Left renal pelvis (tissue), 4 donors: ENCODE results near the gene NOC2L. TPM values are rescaled to one million over a fixed set of nuclear protein-coding genes. Genes with fewer than 3 reads are reported as not detected.
"Not testable (repeated sequence)": the region's sequence is repeated elsewhere in the genome, so short reads cannot be mapped to it uniquely, and the experiment has no call there.

ENCODE experiments used
- DNase-seq, 4 donors: peaks; one replicate each; pipeline ENCODE4 v3.0.0-alpha.2; 2013; ENCODE audit warnings: low read depth in 4 of 4, low spot score in 3 of 4
- polyA plus RNA-seq, 4 donors: library from polyadenylated mRNA; unstranded; fragments of 120-200 nt; gene quantifications; one replicate each; pipeline ENCODE4 v1.2.1, GENCODE V29; 2013; ENCODE audit not compliant: insufficient read length in 4 of 4

Gene NOC2L
- polyA plus RNA-seq, 4 donors = 37.7 to 67.3 (median 56.9) TPM

DNA sequence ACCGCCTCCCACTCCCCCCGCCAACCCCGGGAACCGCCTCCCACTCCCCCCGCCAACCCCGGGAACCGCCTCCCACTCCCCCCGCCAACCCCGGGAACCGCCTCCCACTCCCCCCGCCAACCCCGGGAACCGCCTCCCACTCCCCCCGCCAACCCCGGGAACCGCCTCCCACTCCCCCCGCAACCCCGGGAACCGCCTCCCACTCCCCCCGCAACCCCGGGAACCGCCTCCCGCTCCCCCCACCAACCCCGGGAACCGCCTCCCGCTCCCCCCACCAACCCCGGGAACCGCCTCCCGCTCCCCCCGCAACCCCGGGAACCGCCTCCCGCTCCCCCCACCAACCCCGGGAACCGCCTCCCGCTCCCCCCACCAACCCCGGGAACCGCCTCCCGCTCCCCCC lies 17.7 kb upstream of the NOC2L start:
- DNase-seq = not testable (repeated sequence)

DNA sequence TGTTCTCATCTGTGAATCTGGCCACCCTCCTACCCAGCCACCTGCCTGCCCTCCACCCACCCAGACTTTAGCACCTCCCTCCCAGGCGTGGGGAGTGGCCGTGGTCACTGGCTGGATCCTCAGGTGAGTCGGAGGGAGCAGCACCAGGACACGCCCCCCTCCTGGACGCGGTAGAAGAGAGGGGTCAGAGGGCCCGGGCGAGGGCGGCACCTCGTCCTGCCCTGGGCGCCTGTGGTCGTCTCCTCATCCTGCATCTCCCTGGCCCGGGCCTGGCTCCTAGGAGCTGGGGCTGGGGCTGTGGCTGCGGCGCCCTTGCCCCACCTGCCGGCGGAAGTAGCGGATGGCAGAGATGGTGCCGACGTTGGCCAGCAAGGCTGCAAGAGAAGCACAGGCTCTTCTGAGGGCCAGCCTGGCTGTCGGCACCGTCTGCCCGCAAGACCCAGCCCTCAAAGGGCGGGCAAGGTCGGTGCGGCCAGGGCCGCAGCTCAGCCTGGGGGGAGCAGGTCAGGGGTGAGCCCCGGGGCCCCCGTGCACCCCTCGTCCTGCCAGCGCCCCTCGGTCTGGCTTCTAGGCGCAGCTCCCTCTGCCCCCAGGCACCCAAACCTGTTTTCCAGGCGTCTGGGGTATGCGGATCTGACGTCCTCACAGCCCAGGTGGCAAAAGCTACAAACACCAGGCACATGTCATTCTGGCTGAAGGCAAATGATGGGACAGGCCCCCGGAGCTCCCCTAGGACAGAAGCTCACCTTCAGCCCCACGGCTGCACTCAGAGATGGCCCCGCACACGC lies 17.0 kb upstream of the NOC2L start:
- peak in 1 of 4 donors; percentile 42 for DNase-seq

DNA sequence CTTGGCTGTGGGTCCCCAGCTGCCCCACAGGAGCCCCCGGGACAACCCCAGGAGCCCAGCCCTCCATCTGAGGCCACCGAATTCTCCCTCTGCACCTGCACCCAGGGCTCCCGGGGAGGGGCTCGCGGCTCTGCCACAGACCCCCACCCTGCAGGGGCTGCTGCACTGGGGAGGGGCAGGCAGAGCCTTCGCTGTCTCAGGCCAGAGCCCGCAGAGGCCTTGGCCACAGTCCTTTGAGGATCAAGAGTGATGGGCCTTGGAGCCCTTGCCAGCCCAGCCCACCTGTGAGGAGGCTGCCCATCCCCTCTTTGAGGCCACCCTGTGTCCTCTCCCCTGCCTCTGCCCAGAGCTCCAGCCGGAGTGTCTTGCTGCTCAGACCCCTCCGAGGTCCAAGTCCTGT lies 16.3 kb upstream of the NOC2L start:
- DNase-seq = no peak

DNA sequence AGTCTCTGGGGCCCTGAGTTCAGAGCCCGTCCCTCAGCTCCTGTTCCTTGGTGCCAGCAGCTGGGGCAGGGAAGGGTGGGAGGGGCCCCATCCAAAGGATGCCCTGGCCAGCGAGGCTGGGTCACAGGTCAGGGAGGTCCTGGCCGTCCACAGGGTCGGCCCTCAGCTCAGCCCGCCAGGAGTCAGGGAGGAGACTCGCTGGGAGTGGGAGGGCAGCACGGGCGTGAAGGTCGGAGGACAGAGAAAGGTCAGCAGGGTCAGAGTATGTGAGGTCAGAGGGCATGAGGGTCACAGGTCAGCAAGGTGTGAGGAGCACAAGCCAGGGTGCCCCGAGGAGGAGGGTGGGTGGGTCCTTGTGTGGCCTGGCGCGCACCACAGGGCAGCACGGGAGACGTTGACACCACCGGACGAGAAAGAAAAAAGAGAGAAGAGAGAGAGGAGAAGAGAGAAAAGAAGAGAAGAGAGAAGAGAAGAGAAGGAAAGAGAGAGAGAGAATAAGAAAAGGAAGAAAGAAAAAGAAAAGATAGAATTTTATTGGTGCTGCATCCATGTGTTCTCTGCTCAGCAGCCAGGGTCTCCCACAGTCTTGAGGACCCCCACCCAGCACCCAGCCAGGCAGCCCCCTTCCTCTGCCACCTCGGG lies 15.8 kb upstream of the NOC2L start:
- no peak for DNase-seq

DNA sequence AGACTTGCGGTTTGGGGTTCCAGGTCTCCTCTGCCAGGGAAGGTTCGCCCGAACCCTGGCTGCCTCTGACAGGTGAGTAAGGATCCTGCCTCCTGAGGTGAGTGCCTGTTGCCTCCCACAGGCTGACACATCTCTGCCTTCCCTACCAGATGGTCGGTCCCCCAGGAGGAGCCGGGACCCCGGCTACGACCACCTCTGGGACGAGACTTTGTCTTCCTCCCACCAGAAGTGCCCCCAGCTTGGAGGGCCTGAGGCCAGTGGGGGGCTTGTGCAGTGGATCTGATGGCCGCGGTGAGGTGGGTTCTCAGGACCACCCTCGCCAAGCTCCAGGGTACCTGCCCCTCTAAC lies 15.2 kb upstream of the NOC2L start:
- no peak for DNase-seq

DNA sequence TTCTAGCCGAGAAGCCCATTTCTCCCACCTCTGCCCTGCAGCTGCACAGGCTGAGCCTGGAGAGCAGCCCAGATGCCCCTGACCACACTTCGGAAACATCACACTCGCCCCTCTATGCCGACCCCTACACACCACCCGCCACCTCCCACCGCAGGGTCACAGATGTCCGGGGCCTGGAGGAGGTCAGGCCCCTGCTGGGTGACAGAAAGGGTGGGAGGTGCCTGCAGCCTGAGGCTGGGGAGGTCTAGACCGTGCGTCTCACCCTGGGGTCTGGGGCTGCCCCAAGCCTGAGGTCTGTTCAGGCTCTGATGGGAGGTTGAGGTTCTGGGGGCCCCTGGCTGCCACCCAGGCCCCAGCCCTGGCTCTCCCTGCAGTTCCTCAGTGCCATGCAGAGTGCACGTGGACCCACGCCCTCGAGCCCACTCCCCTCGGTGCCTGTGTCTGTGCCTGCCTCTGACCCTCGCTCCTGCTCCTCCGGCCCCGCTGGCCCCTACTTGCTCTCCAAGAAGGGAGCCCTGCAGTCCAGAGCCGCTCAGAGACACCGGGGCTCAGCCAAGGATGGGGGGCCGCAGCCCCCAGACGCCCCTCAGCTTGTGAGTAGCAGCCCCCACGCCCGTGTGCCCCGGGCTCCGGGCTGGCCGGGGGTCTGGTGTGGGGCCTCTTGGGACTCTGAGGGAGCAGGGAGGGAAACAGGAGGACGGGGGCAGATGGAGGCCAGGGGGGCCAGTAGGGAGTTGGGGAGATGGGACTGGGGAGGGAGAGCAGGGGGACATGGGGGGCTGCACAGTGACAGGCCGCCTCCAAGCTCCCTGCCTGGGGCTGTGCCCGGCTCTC lies 14.6 kb upstream of the NOC2L start:
- DNase-seq = no peak

DNA sequence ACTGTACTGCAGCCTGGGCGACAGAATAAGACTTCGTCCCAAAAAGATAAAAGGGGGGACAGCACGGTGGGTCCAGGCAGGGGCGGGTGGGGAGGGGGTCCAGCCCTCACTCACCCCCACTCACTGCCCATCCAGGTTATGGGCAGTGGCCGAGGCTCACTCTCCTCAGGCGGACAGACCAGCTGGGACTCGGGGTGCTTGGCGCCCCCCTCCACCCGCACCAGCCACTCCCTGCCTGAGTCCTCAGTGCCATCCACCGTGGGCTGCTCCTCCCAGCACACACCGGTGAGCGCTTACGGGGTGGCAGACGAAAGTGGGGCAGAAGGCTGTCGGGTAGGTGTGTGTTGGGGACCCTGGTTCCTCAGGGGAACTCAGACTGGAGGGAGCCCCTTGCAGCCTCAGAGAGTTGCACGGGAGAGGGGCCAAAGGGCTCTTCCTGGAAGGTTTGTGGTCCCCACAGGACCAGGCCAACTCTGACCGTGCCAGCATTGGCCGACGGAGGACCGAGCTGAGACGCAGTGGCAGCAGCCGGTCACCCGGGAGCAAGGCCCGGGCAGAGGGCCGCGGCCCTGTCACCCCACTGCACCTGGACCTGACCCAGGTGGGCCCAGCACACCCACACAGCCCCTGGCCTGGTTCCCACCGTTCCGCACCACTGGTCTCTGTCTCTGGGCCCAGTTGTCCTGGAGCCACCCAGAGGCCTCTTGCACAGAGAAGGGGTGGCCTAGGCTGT lies 13.8 kb upstream of the NOC2L start:
- DNase-seq = no peak

DNA sequence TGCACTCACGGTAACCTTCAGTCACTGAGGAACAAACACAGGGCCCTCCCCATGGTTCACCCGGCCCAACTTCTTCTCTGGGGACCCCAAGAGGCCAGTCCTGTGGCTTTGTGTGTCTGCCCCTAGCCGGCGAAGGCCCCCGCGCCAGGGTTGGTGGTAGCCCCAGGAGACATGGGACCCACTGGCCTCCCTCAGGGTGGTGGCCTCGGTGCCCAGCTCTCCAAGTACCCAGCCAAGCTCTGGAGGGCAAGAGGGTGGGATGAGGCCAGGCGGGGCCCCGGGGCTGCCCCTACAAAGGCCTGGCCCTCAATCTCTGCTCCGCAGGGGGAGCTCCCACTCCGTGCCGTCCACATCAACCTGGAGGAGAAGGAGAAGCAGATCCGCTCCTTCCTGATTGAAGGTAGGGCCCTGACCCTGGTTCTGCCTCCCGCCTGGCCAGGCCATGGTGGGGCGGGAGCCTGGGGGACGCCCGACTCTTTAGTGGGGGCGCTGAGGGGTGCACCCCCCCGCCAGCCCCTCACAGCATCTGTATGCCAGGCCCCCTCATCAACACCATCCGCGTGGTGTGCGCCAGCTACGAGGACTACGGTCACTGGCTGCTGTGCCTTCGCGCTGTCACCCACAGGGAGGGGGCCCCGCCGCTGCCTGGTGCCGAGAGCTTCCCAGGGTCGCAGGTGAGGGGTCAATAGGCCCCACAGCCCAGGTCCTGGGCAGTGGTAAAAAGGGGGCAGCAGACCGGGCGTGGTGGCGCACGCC lies 12.9 kb upstream of the NOC2L start:
- no peak for DNase-seq

DNA sequence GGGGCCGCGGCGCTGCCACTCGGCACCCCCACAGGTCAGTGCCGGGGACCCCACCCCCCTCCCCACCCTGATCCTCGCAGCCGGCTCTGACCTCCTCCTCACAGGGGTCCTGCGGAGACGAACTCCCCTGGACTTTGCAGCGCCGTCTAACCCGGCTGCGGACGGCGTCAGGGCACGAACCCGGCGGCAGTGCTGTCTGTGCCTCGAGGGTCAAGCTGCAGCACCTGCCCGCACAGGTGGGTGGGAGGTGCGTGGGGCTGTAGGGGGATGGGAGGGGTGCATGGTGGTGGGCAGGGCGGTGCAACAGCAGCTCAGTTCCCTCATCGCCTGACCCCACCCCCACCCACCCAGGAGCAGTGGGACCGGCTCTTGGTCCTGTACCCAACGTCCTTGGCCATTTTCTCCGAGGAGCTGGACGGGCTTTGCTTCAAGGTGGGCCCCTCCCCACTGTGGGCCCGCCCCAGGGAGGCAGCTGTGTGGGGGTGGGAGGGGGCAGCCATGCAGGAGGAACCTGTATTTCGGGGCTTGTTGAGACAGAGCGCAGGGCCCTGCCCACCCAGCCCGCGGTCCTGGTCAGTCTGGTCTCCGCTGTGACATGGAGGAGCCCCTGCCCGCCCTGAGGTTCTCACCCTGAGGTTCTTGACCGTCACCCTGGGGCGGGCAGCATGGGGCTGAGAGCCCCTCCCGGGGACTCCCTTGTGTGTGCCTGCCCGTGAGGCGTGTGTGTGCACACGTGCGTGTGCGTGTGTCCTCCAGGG lies 12.1 kb upstream of the NOC2L start:
- DNase-seq = no peak

DNA sequence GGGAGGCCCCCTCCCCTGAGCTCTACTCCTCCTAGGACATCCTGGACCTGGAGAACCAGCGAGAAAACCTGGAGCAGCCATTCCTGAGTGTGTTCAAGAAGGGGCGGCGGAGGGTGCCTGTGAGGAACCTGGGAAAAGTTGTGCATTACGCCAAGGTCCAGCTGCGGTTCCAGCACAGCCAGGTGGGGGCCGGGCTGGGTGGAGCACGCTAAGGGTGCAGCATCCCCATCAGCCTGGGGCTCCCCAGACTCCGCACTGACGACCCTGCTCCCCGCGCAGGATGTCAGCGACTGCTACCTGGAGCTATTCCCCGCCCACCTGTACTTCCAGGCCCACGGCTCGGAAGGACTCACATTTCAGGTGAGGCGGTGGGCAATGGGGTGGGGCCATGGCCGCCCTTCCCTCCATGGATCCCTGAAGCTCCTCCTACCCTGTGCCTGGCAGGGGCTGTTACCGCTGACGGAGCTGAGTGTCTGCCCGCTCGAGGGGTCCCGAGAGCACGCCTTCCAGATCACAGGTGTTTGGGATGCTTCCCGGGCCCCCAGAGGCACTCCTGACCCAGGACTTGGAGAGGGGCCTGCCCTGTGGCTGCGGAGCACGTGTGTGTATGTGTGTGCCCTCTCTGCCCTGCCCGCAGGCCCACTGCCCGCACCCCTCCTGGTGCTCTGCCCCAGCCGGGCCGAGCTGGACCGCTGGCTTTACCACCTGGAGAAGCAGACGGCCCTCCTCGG lies 11.4 kb upstream of the NOC2L start:
- no peak for DNase-seq

DNA sequence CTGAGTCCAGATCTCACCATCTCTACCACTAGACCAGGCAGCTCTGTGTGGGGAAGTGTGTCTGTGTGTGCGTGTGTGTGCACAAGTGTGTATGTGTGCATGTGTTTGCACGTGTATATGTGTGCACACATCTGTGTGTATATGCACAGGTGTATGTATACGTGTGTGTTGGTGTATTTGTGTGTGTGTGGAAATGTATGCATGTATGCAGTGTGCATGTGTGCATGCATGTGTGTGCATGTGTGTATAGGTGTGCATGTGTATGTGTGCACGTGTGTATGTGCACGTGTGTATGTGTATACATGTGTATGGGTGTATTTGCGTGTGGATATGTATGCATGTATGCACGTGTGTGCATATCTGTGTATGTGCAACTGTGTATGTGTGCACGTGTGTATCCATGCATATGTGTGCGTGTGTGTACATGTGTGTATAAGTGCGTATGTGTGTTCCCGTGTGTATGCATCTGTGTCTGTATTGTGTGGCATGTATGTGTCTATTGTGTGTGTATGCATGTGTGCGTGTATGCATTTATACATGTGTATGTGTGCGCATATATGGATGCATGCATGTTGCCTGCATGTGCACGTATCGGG lies 10.3 kb upstream of the NOC2L start:
- DNase-seq = no peak

DNA sequence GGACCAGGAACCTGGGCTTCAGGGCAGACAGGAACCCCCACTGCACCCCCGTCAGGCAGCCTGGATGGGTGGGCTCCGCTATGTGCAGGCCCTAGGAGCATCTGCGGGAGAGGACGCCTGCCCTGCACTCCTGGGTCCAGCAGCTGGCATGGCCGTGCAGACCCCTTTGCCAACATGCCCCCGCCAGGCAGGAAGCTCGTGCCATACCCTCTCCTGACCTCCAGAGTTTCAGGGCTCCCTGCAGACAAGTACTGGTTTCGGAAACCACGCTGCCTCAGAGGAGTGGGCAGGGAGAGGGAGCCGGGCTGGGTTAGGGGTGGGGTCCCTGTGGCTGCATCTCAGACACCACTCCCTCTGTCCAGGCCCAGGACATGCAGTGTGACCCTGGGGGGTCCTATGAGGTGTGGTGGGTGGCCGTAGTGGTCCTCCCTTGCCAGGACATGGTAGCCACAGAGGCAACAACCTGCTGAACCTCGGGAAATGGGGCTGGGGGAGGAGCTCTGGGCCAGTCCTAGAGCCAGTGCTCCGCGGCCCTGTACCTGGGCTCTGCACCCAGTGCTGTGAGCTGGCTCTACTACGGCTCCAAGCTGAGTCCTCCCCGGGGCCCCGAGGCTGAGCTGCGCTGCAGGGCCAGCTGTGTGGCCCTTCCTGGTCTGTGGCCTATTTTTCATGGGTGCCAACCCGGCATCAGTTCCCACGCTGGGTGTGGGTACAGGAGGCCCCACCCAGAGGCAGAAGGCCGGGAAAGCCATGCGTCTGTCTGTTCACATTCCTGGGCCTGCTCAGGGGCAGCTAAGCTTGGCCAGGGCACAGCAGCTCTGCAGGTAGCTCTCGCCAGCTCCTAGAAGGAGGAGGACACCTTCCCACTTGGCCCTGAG lies 8.6 kb upstream of the NOC2L start:
- DNase-seq = no peak

DNA sequence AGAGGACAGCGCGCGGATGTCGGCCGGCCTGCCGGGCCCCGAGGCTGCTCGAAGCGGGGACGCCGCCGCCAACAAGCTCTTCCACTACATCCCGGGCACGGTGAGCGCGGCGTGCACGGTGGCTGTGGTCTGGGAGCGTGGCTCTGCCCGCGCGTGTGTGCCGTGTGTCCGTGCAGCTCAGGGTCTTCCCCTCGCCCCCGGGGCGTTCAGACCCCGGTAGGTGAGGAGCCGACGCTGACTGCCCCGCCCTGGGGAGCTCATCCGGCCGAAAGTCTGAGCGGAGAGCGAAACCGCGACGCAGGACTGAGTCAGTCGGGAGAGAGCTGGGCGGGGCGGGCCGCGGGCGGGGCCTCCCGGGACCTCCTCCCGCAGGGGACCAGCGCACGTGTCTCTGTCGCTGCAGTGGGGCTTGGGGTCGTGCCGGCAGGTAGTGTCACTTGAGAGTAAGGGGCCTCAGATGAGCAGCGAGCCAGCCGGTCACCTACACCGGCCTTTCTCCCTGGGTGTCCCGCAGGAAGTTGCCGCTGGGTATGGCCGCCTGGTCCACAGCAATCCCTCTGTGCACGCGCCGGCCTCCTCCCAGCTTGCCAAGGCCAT lies 7.7 kb upstream of the NOC2L start:
- no peak for DNase-seq

DNA sequence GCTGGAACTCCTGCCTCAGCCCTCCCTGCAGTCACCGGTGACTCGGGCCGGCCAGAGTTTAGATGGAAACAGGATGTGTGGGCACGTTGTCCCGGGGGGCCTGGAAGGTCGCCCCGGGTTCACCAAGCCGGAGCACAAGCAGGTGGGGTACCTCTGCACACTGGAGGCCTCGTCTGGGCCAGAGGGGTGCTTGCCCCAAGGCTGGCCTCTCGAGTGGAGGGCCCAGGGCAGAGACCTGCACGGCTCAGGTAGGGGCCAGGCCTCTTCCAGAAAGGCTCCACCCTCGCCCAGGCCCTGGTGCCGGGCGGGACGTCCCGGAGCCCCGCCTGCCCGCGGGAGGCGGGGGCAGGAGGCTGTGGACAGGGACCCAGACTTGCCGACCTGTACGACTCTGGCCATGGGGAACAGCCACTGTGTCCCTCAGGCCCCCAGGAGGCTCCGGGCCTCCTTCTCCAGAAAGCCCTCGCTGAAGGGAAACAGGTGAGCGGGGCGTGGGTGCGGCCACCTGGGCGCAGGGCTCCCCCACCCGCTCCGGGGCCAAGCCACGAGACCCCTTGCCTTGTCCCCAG lies 7.2 kb upstream of the NOC2L start, which contains the start of gene PLEKHN1:
TSS of gene PLEKHN1 (plus strand) at position 348 of the 569 bp plus-strand sequence. CDS start at position 398, 50 bp downstream.
- DNase-seq = no peak

DNA sequence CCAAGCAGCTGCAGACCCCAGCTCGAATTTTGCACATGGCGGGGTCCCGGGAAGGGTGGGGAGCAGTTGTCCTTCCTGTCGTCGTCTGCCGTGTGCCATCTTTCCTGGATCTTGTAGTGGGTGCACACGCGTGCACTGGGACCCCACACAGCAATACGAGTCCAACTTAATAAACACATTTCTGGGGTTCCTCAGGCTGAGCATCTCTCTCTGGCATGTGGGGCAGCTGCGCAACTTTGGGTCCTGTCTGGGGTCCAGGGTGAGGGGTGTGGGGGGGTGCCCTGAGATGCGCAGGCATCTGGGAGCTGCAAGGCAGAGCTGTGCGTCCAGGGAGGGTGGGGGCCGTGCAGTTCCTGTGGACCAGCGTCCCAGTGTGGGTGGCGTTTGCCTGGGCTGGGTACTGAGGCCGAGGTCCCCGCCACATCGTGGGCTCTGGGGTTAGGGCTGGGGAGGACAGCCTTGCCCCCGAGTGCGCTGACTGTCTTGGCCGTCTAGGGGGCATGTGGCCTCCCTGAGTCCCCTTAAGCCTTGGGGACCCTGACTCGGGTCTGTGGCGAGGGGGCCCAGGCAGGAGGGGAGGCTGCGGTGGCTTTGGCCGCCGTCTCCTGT lies 6.6 kb upstream of the NOC2L start:
- DNase-seq = no peak
